HT1080 (cell line): ENCODE measurements around the gene IFNE. TPM values are rescaled to one million over a fixed set of nuclear protein-coding genes. Genes with fewer than 3 reads are reported as not detected.

Experiments used
- DNase-seq: peaks from one replicate; pipeline ENCODE4 v3.0.0-alpha.2; 2015; ENCODE audit warnings: low read depth
- polyA plus RNA-seq, 2 experiments: library from polyadenylated mRNA; depleted of rRNA; stranded (reverse); fragments of >200 nt; gene quantifications; 2 replicates each; pipeline ENCODE4 v1.2.3, GENCODE V29; 2015
- total RNA-seq: library from RNA; depleted of rRNA; stranded (reverse); fragments of >200 nt; shearing (Covaris generic); gene quantifications from 2 replicates; pipeline ENCODE4 v1.2.3, GENCODE V29; 2014; rRNA removed

IFNE gene
- 0.43 and 0.94 TPM in 2 replicates for total RNA-seq
- polyA plus RNA-seq (2015; cell fraction: cytosol; rRNA removed) = 0.33 and 0.62 TPM in 2 replicates
- polyA plus RNA-seq (2015; cell fraction: nucleus; rRNA removed) = 4.9 and 5.0 TPM in 2 replicates

GRCh38 chr9:21482213-21482612 lies at the start of gene IFNE:
TSS of gene IFNE (minus strand) at chr9:21482313. CDS start at chr9:21481694, 619 bp downstream.
- no peak for DNase-seq

- DNase-seq = no peak
Measured at GRCh38 chr9:21528123-21528808, 46.2 kb upstream of the IFNE start.

- no peak for DNase-seq
Measured at GRCh38 chr9:21527579-21527978, 45.5 kb upstream of the IFNE start.

- no peak for DNase-seq
Measured at GRCh38 chr9:21525174-21525573, 43.1 kb upstream of the IFNE start.

- no peak for DNase-seq
Measured at GRCh38 chr9:21524099-21524830, 42.2 kb upstream of the IFNE start.

GRCh38 chr9:21523021-21524014 lies 41.2 kb upstream of the IFNE start:
- no peak for DNase-seq

- no peak for DNase-seq
Measured at GRCh38 chr9:21522348-21522747, 40.2 kb upstream of the IFNE start.

GRCh38 chr9:21521448-21521847 lies 39.3 kb upstream of the IFNE start:
- no peak for DNase-seq

- DNase-seq = no peak
Measured at GRCh38 chr9:21520501-21521228, 38.6 kb upstream of the IFNE start.

- DNase-seq = no peak
Measured at GRCh38 chr9:21519855-21520434, 37.8 kb upstream of the IFNE start.

- DNase-seq = no peak
Measured at GRCh38 chr9:21516796-21517195, 34.7 kb upstream of the IFNE start.

- no peak for DNase-seq
Measured at GRCh38 chr9:21513431-21513830, 31.3 kb upstream of the IFNE start.

GRCh38 chr9:21510806-21511205 lies 28.7 kb upstream of the IFNE start:
- no peak for DNase-seq

- no peak for DNase-seq
Measured at GRCh38 chr9:21507483-21507790, 25.3 kb upstream of the IFNE start.

GRCh38 chr9:21506626-21507482 lies 24.7 kb upstream of the IFNE start:
- DNase-seq = peak; percentile 80

- peak; percentile 74 for DNase-seq
Measured at GRCh38 chr9:21505425-21506179, 23.5 kb upstream of the IFNE start.

GRCh38 chr9:21504894-21505293 lies 22.8 kb upstream of the IFNE start:
- DNase-seq = no peak

- DNase-seq = no peak
Measured at GRCh38 chr9:21504113-21504512, 22.0 kb upstream of the IFNE start.

GRCh38 chr9:21502586-21502985 lies 20.5 kb upstream of the IFNE start:
- DNase-seq = no peak
